GM06990 (cell line): ENCODE data around the gene CELSR1.

Experiments
- DNase-seq: peaks from one replicate; pipeline ENCODE4 v3.0.0-alpha.2; 2011; ENCODE audit not compliant: insufficient read length; ENCODE audit errors: extremely low read depth
- H3K27me3 ChIP-seq: replicated peaks from 2 replicates; pipeline ENCODE4 v1.6.0; 2011; ENCODE audit warnings: low read length; ENCODE audit not compliant: control insufficient read depth, insufficient read depth
- H3K36me3 ChIP-seq: 2 replicates; pipeline ENCODE4 v1.5.1; 2011; ENCODE audit warnings: low read length; ENCODE audit not compliant: control insufficient read depth, insufficient read depth
- H3K4me3 ChIP-seq: replicated peaks from 2 replicates; pipeline ENCODE4 v1.5.1; 2011; ENCODE audit warnings: low read depth, mild to moderate bottlenecking, control low read depth, low read length
- TF ChIP-seq, protein P1 (sequence below): IDR thresholded peaks from 2 replicates; pipeline ENCODE4 v1.5.1; 2011; ENCODE audit warnings: low read length, control low read depth, mild to moderate bottlenecking, inconsistent platforms; ENCODE audit not compliant: insufficient read depth, poor library complexity, severe bottlenecking

CELSR1 gene

DNA sequence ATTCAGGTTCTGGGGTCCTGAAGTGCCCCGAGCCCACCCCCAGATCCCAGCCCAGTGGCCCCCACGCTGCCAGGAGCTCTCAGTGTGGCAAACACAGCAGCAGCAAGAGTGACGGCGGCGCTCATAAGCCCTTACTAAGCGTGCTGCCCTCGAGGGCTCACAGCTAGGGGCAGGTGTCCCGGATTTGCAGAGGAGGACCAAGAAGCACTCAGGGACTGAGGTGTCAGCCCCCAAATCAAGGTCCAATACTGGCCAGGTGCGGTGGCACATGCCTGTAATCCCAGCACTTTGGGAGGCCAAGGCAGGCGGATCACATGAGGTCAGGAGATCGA lies 25.4 kb downstream of the CELSR1 start:
- TF ChIP-seq, protein P1, sequence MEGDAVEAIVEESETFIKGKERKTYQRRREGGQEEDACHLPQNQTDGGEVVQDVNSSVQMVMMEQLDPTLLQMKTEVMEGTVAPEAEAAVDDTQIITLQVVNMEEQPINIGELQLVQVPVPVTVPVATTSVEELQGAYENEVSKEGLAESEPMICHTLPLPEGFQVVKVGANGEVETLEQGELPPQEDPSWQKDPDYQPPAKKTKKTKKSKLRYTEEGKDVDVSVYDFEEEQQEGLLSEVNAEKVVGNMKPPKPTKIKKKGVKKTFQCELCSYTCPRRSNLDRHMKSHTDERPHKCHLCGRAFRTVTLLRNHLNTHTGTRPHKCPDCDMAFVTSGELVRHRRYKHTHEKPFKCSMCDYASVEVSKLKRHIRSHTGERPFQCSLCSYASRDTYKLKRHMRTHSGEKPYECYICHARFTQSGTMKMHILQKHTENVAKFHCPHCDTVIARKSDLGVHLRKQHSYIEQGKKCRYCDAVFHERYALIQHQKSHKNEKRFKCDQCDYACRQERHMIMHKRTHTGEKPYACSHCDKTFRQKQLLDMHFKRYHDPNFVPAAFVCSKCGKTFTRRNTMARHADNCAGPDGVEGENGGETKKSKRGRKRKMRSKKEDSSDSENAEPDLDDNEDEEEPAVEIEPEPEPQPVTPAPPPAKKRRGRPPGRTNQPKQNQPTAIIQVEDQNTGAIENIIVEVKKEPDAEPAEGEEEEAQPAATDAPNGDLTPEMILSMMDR = no peak
- DNase-seq = no peak
- Histone ChIP-seq H3K27me3 (no peaks in the 10 kb centered on the region), H3K4me3 (no peak overlapping the region), H3K36me3 (no peaks in the 10 kb centered on the region)

GRCh38 chr22:46511151-46512038 lies 26.0 kb downstream of the CELSR1 start:
- H3K36me3 ChIP-seq = no peaks in the 10 kb centered on the region
- no peak overlapping the region for H3K4me3 ChIP-seq
- no peak for DNase-seq
- no peaks in the 10 kb centered on the region for H3K27me3 ChIP-seq
- TF ChIP-seq, protein P1 = no peak

- no peaks in the 10 kb centered on the region for H3K27me3 ChIP-seq
- DNase-seq = no peak
- H3K36me3 ChIP-seq = no peaks in the 10 kb centered on the region
- TF ChIP-seq, protein P1 = no peak
- H3K4me3 ChIP-seq = no peak overlapping the region
Measured at GRCh38 chr22:46509416-46510089, 27.9 kb downstream of the CELSR1 start.

DNA sequence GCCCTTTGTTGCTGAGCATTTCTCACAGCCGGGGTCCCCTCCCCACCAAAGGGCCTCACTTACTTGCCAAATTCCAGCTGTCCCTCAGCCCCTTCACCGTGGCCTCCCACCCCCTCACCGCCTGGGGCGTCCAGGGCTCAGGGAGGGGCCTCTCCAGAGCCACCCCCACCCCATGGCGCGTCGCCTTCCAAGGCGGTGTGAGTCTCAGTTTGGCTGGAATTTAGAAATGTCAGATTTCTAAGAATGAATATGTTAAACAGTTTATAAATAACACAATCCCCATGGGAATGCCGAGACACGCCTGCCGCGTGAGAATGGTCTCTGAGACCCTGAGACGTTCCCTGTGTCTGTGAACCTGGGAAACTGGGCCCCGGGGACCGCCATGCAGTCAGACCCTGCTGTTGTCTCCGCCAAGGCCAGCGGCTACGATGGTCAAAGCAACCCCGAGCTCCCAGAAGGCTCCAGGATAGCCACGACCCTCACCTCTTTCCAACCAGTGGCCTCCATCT lies 28.9 kb downstream of the CELSR1 start:
- TF ChIP-seq, protein P1 = no peak
- no peak for DNase-seq
- H3K27me3 ChIP-seq = no peaks in the 10 kb centered on the region
- H3K36me3 ChIP-seq = no peaks in the 10 kb centered on the region
- no peak overlapping the region for H3K4me3 ChIP-seq

DNA sequence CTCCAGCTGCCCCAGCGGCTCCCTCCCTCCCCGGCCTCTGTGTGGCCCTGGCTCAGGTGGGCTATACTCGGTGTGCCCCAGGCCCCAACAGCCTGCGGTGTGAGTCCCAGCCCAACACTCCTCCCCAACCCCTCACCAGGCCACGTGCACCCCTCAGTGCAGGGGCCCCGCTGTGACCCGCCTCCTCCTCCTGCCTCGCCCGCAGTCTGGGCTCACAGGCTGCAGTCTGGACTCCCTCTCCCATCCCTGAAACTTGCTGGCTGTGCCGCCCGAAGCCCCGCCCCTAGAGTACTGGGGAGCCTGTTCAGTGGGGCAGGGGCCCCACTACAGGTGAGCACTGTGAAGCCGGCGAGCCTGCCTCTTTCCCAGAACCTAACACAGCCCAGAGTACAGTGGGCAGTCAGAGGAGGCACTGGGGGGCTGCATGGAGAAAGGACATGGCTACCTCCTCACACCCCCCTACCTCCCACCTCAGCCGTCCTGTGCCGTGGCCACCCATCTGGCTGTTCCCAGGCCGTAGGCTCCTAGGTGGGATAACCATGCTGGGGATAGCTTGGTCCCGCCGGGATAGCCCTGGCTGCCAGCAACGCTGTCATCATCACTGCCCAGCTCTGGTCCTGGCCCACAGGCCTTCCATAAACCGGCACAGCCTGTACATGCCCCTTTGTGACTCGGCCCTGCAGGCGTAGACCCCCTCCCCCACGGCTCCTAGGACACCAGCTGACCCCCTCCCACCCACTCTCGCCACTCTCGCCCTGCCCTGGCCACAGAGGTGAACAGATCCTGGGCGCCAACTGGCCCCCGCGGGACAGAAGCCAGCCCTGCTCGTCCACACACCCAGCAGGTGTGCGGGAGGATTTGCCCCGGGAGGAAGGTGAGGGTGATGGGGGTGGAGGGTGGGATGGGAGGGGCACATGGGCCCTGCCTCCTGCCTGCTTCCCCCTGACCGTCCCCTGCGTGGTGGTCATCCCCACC lies 29.7 kb downstream of the CELSR1 start:
- no peak for DNase-seq
- H3K4me3 ChIP-seq = no peak overlapping the region
- TF ChIP-seq, protein P1 = no peak
- no peaks in the 10 kb centered on the region for H3K27me3 ChIP-seq
- no peaks in the 10 kb centered on the region for H3K36me3 ChIP-seq
